Amniotic epithelial cell (primary cell): ENCODE results near the gene CELSR2.
A peak's percentile ranks its signal among the peaks of the same experiment; 100 is the strongest.
"Not testable (repeated sequence)": the region's sequence is repeated elsewhere in the genome, so short reads cannot be mapped to it uniquely, and the experiment has no call there.

Source experiments
- DNase-seq: peaks from one replicate; pipeline ENCODE4 v3.0.0-alpha.2; 2010; ENCODE audit warnings: low read depth

The CELSR2 gene

DNA sequence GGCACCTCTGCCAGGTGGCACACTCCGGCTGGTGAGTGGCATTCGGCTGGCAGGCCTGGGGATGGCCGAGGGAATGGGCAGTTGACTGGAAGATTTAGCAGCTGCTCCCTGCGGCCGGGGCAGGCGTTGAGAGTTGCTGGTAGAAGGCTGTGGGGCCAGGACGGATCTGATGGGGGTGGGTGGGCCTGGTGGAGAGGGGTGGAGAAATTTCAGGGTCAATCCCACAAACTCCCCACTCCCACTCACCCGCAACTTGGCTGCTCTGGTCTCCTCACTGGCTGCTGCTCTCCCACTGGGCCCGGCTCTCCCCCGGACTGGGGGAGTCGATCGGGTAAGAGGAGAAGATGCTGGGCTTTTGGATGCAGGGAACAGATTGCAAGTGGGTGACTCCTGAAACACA lies 31.5 kb downstream of the CELSR2 start:
- peak; percentile 38 for DNase-seq

GRCh38 chr1:109281680-109282496 lies 32.5 kb downstream of the CELSR2 start:
- no peak for DNase-seq

- DNase-seq = no peak
Observed at GRCh38 chr1:109282497-109282951, 33.2 kb downstream of the CELSR2 start.

DNA sequence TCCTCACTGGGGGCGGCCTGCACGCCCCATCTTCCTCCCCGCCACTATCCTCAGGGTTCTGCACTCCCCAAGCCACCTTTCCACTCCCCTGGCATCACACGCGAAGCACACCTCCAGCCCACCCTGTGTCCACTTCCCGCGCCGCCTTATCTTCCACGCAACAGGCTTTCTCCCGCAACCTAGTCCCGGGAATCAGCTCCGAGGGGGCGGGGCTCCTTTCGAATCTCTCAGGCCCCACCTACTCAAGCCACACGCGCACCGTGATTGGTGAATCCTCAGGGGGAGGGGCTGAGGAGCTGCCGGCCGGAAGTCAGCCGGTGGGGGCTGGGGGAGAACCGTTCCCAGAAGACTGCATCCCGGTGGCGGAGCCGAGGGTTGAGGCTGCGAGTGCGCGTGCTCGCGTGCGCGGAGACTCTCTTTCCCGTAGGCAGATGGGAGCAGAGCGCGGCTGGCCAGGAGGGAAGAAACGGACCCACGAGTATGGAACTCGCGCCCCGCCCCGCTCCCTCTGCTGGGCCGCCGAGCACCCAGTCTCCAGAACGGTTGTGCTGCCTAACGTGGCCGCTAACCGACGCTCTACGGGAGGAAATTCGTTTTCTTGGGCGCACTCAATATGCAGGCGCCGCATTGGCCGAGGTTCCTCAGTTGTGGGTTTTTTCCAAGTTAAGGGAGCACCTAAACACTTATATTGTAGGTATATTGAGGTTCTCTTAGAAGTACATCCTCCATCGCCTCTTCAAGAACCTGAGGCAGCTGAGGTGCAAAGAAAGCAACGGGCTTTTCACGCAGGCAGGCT lies 33.8 kb downstream of the CELSR2 start, which contains the start of gene PSRC1:
PSRC1 (minus strand) TSS at position 194 of the 796 bp plus-strand sequence.
- peak; percentile 94 for DNase-seq

DNA sequence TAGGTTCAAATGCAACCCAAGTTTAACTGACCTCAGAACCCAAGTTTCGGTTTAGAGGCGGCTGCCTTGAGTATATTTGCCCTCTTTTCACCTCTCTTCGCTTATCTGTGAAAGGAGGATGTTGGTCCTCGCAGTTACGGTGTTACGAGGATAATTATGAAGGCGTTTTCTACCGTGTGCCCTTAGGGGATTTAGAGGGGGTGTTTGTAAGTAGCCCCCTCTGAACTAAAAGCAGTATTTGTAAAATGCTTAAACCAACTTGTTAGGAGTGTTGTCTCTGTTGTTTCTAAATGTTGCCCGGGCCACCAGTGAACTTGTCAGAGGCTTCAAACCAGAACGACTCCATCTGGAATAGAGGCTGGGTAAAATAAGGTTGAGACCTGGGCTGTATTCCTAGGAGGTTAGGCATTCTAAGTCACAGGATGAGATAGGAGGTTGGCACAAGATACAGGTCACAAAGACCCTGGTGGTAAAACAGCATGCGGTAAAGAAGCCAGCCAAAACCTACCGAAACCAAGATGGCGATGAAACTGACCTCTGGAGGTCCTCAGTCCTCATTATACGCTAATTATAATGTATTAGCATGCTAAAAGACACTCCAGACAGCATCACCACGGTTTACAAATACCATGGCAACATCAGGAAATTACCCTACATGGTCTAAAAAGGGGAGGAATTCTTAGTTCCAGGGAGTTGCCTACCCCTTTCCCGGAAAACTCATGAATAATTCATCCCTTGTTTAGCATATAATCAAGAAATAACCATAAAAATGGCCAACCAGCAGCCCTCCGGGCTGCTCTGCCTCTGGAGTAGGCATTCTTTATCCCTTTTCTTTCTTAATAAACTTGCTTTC lies 34.6 kb downstream of the CELSR2 start:
- no peak for DNase-seq

DNA sequence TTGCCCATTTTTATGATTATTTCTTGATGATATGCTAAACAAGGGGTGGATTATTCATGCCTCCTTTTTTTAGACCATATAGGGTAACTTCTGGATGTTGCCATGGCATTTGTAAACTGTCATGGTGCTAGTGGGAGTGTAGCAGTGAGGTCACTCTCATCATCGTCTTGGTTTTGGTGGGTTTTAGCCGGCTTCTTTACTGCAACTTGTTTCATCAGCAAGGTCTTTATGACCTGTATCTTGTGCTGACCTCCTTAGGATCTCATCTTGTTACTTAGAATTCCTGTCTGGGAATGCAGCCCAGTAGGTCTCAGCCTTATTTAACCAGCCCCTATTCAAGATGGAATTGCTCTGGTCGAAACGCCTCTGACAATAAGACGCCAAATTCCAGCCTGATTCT lies 37.4 kb downstream of the CELSR2 start:
- not testable (repeated sequence) for DNase-seq

- no peak for DNase-seq
Observed at GRCh38 chr1:109290137-109290536, 40.8 kb downstream of the CELSR2 start.

- DNase-seq = no peak
Observed at GRCh38 chr1:109290998-109291397, 41.7 kb downstream of the CELSR2 start.

DNA sequence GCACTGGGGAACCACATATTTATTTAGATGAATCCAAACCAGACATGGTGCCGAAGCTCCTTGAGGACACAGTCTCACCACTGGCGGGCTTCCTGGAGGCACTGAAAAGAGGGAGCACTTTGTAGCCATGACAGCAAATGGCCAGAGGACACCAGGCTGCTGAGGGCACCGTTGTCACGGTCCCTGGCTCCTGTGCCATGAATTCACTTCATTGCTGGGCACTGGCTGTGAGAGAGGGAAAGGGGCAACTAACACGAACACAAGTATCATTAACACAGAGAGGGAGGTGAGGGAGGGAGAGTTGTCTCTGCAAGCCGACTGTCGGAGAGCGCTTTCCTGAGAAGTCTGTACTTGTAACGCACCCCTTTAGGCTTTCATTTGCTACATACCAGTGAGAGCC lies 43.0 kb downstream of the CELSR2 start:
- no peak for DNase-seq

GRCh38 chr1:109293026-109293425 lies 43.7 kb downstream of the CELSR2 start:
- DNase-seq = no peak

- DNase-seq = no peak
Observed at GRCh38 chr1:109294481-109294880, 45.1 kb downstream of the CELSR2 start.

DNA sequence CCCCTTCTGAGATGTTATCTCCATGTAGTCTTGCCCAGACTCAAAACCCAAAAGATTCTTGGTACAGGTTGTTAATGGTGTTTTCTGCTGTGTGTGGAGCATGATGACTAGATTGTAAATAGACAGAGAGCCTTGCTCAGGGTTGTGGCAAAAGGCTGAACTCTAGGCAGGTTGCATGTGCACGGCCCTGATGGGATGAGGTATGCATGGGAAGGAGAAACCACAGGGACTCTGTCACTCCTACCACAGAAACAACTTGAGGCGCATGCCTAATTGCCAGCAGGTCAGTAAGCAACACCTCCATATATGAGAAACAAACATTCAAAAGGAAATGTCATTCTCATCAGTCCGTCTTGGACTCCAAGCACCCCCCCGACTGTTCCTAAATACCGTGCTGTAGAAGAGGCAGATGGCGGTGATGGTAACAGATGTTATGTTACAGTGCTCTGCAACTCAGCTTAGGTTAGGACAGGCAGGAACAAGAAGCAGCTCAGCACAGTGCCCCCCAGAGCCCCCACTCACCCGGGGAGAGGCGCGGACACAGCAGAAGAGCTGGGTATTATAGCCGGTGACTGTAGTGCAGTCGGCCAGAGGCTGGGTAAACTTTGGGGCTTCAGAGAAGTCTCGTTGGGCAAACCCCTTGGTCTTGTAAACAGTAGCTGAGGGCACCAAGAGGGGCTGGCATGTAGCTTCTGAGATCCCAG lies 46.5 kb downstream of the CELSR2 start:
- DNase-seq = no peak

GRCh38 chr1:109296782-109297181 lies 47.4 kb downstream of the CELSR2 start:
- no peak for DNase-seq

DNA sequence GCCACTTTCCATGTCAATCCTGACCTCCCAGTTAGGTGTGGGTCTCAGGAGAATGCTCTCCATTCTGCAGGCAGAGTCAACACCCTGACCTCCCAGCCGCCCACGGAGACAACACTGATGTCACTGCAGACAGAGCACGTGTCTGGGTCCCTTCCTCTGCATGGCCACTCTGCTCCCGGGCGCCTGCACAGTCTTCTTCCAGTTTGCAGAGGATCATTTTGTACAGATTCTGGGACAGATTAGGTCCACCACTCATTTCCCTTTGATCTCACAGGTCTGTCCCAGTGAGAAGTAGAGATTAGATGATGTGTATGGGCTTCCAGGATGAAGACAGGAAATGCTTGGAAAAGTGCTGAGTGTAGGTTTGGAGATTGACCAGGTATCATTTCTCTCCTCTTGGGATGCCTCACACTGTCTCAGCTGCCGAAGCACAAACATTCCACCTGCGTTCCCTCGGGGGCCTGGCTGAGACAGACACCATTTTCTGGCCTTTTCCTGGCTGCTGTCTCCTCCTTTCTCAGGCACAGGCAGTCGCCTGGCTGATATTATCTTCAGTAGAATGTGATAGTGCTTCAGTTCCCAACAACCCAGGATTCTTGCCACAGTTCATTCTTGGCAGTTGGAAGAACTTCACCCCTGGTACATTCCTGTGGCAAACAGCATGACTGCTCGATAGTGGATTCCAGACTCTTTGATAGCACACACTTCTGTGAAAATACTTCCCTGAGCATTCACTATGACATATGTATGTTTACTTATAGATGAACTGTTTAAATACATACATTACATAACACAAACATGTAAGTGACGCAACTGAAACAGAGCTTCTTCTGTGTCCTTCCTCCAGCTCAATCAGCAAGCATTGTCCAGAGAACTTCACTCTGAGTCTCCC lies 49.6 kb downstream of the CELSR2 start:
- peak; percentile 96 for DNase-seq

- DNase-seq = peak; percentile 51
Observed at GRCh38 chr1:109299558-109300343, 50.4 kb downstream of the CELSR2 start.

DNA sequence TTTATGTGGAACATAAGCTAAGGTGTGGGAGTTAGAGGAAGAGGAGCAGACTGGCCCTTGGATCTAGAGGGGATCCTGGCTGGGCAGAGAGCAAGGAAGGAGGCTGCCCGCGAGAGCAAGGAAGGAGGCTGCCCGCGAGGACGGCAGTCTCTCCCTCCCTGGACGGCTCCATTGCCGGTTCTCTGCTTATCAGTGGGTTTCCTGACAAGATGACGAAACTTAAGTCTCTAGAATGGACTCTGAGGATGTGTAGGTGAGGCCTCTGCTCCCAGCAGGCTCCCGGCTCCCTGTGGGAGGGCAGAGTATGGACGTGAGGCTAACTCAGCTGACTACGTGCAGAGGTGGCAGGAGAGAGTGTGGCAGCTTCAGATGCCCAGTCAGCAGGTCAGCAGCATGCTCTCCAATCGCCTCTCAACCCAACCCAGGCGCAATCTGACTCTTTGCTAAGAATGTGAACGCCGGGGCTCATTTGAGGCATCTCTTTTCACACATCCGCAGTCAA lies 51.4 kb downstream of the CELSR2 start:
- DNase-seq = peak; percentile 57

DNA sequence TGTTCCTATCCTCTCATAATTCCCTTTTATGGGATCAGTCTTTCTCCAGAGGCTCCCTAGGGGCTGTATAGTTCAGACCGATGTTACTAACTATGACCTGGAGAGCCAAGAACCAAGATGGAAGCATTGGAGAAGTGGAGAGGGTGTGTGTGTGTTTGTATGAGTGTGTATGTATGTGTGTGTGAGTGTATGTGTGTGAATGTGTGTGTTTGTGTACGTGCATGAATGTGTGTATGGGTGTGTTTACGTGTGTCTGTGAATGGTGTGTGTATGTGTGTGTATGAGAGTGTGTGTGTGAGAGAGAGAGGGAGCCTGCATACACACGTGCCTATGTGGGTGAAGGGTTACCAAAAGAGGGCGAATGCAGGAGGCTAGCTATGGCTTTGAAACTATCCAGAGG lies 52.5 kb downstream of the CELSR2 start:
- no peak for DNase-seq

- no peak for DNase-seq
Observed at GRCh38 chr1:109304226-109304920, 55.0 kb downstream of the CELSR2 start.

DNA sequence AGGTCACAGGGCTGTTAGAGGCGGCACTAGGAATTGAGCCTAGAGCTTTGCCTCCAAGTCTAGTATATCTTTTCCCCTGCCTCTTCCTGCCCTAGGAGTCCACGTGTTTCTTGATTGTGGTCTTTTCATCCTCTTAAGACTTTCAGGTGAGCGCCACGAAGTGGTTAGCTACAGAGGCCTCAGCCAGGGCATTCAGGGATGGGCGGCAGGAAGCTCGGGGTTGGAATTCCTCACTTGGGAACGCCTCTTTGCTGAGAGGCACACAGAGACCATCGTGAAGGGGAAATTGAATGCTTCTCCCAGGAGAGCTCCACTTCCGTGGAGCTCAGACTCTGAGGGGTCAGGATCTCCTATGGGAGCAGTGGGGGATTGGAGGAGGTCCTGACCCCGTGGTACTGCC lies 56.7 kb downstream of the CELSR2 start:
- DNase-seq = not testable (repeated sequence)
